DND-41 (cell line): Measurements from ENCODE around the gene SIRT3.
A peak's percentile ranks its signal among the peaks of the same experiment; 100 is the strongest.
"Not testable (repeated sequence)": the region's sequence is repeated elsewhere in the genome, so short reads cannot be mapped to it uniquely, and the experiment has no call there.

Experiments
- ATAC-seq: fragments of 200-7000 bp; cut with Tn5 transposase; 3 replicates; pipeline ENCODE4 v1.9.1; 2021; ENCODE audit warnings: low read depth; ENCODE audit not compliant: insufficient read depth
- DNase-seq: peaks from one replicate; pipeline ENCODE4 v3.0.0-alpha.2; 2020
- H2AFZ ChIP-seq: 2 replicates; pipeline ENCODE4 v1.6.0; 2012; ENCODE audit warnings: low read depth, low read length
- H3K27ac ChIP-seq: 2 replicates; pipeline ENCODE4 v1.5.1; 2012; ENCODE audit warnings: low read length, inconsistent platforms
- H3K27me3 ChIP-seq: fragments of 200-600 bp; sonication (generic); 2 replicates; pipeline ENCODE4 v1.6.0; 2012; ENCODE audit warnings: low read length, mild to moderate bottlenecking, inconsistent platforms; ENCODE audit not compliant: insufficient read depth, poor library complexity
- H3K36me3 ChIP-seq: 2 replicates; pipeline ENCODE4 v1.5.1; 2012; ENCODE audit warnings: low read length, inconsistent platforms; ENCODE audit not compliant: insufficient read depth
- H3K4me1 ChIP-seq: 2 replicates; pipeline ENCODE4 v1.5.1; 2012; ENCODE audit warnings: mild to moderate bottlenecking, low read length; ENCODE audit not compliant: insufficient read depth
- H3K4me2 ChIP-seq: 2 replicates; pipeline ENCODE4 v1.6.0; 2012; ENCODE audit warnings: mild to moderate bottlenecking, moderate library complexity, low read length, inconsistent platforms; ENCODE audit not compliant: insufficient read depth
- H3K4me3 ChIP-seq, 2 experiments: fragments of 200-600 bp in 1 of 2; shearing (Covaris generic) in 1 of 2; 2 replicates each; pipeline ENCODE4 v1.5.1; 2012 to 2016; ENCODE audit warnings: inconsistent platforms in 2 of 2, low read length in 2 of 2, mild to moderate bottlenecking in 2 of 2, low read depth in 1 of 2, moderate library complexity in 1 of 2
- H3K79me2 ChIP-seq: 2 replicates; pipeline ENCODE4 v1.6.0; 2012; ENCODE audit warnings: low read length, inconsistent platforms; ENCODE audit not compliant: insufficient read depth
- H3K9ac ChIP-seq: 2 replicates; pipeline ENCODE4 v1.6.0; 2012; ENCODE audit warnings: low read depth, mild to moderate bottlenecking, inconsistent platforms, low read length, moderate library complexity
- H3K9me3 ChIP-seq: 2 replicates; pipeline ENCODE4 v1.5.1; 2012; ENCODE audit warnings: low read length, moderate library complexity, mild to moderate bottlenecking, inconsistent platforms; ENCODE audit not compliant: insufficient read depth, severe bottlenecking
- H4K20me1 ChIP-seq: 2 replicates; pipeline ENCODE4 v1.6.0; 2012; ENCODE audit warnings: low read length; ENCODE audit not compliant: insufficient read depth
- CTCF ChIP-seq: IDR thresholded peaks from 2 replicates; pipeline ENCODE4 v1.5.1; 2012; ENCODE audit warnings: borderline replicate concordance, low read length, moderate library complexity, mild to moderate bottlenecking; ENCODE audit not compliant: poor library complexity, severe bottlenecking; ENCODE audit errors: extremely low read depth
- EZH2 ChIP-seq: IDR thresholded peaks from 3 replicates; pipeline ENCODE4 v1.6.1; 2012; ENCODE audit warnings: borderline replicate concordance, low read depth, mild to moderate bottlenecking, moderate library complexity, low read length, inconsistent platforms; ENCODE audit not compliant: severe bottlenecking

Gene SIRT3

GRCh38 chr11:241634-242033 is 5.5 kb upstream of the SIRT3 start:
- DNase-seq: no peak
- H3K27me3 ChIP-seq: no peaks in the 10 kb centered on the region
- TF ChIP-seq EZH2 (no peak), CTCF (no peak)
- H3K27ac ChIP-seq: no peak overlapping the region
- H3K79me2 ChIP-seq: peaks cover 63% of the 10 kb centered on the region
- H3K9ac ChIP-seq: no peak overlapping the region
- H3K4me1 ChIP-seq: peaks cover 31% of the 10 kb centered on the region
- no peak overlapping the region for H3K4me3 ChIP-seq
- no peak for ATAC-seq
- peaks cover 77% of the 10 kb centered on the region for H3K36me3 ChIP-seq
- H4K20me1 ChIP-seq: peaks cover 22% of the 10 kb centered on the region
- no peaks in the 10 kb centered on the region for H3K9me3 ChIP-seq
- no peak overlapping the region for H3K4me2 ChIP-seq
- no peak overlapping the region for H2AFZ ChIP-seq

DNA sequence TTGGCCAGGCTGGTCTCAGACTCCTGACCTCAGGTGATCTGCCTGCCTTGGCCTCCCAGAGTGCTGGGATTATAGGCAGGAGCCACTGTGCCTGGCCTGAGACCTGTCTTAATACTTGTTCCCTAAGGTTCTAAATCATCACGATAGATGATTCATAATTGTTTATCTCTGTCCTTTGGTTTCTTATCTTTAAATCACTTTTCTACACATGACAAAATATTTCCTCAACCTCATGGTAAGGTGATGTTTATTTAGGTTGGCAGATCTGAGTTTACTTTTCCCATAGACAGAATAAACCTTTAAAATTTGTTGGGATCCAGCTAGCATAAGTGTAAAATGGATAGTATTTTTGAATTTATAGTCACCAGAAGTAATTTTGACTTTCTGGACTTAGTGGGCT is 4.2 kb upstream of the SIRT3 start:
- Histone ChIP-seq H3K79me2 (peaks cover 69% of the 10 kb centered on the region), H3K36me3 (peaks cover 64% of the 10 kb centered on the region), H3K27me3 (no peaks in the 10 kb centered on the region), H3K4me3 (no peak overlapping the region), H3K27ac (no peak overlapping the region), H3K9me3 (no peaks in the 10 kb centered on the region), H2AFZ (no peak overlapping the region), H4K20me1 (peaks cover 22% of the 10 kb centered on the region), H3K9ac (no peak overlapping the region), H3K4me2 (no peak overlapping the region), H3K4me1 (peaks cover 36% of the 10 kb centered on the region)
- no peak for TF ChIP-seq EZH2
- no peak for TF ChIP-seq CTCF
- DNase-seq (no peak), ATAC-seq (no peak)

- not testable (repeated sequence) for H3K27me3 ChIP-seq, ATAC-seq, H3K9me3 ChIP-seq, DNase-seq, H2AFZ ChIP-seq
- H3K27ac ChIP-seq: 0 out of 2 replicates have a peak overlapping the region, but pooled peaks have one; percentile 84
- H3K4me2 ChIP-seq: peak overlapping the region; percentile 92
- peak overlapping the region; percentile 76 to 86; a peak in 3 of 4 replicates for H3K4me3 ChIP-seq
- peaks cover 67% of the 10 kb centered on the region for H3K79me2 ChIP-seq
- peak overlapping the region; percentile 76 for H3K9ac ChIP-seq
- H3K36me3 ChIP-seq: peaks cover 44% of the 10 kb centered on the region
- peaks cover 40% of the 10 kb centered on the region for H3K4me1 ChIP-seq
- peaks cover 22% of the 10 kb centered on the region for H4K20me1 ChIP-seq
These were observed 2.2 kb upstream of the SIRT3 start for GRCh38 chr11:238346-238745.

DNA sequence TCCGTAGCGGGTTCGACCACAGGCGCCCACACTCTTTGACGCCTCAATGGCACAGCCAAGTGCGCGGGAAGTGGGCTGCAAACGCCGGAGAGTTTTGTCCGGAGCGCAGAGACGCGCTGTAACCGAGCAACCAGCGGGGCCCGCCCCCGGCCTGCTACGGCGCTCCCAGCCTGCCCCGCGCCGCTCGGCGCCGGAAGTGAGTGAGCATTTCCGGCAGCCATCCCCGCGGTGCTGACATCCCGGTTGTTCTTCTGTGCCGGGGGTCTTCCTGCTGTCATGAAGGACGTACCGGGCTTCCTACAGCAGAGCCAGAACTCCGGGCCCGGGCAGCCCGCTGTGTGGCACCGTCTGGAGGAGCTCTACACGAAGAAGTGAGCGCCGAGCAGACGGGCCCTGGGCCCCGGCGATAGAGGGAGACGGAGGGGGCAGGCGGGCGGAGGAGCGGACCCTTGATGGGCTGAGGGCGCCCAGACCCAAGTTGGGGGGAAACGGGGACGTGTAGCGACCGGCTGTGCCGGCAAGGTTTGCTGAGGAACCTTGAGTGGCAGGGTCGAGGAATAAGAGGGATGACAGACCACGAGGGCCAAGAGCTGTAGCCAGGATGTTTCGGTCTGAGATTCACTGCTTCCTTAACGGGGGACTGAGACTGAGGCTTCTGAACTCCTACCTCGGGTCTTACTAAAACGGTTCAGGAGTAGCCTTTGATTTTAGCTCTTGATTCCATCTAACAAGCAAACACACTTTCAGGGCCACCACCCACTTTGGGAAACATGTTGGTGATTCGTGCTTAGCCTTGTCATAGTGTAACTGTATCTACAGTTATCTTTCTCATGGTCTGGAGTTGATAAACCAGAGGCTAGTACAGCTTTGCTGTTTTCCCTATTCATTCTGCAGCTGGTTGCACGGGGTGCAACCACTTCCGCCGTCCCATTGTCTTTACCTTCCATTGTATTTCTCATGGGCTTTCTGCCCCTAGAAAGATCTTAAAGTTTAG is 929 bp upstream of the SIRT3 start, which contains the start of gene PSMD13:
Gene PSMD13, plus strand, starts transcription at position 203 of the 994 bp plus-strand sequence. Its CDS starts 74 bp downstream, at position 277.
- Histone ChIP-seq H3K27ac (peak within 1 kb of the TSS; percentile 84), H3K9me3 (no peaks in the 10 kb centered on the region), H3K27me3 (no peaks in the 10 kb centered on the region), H3K36me3 (peaks cover 34% of the 10 kb centered on the region), H3K4me3 (peak within 1 kb of the TSS; percentile 76 to 86), H3K79me2 (peaks cover 60% of the 10 kb centered on the region), H3K4me1 (peaks cover 40% of the 10 kb centered on the region), H2AFZ (peak within 1 kb of the TSS; percentile 78), H4K20me1 (peaks cover 22% of the 10 kb centered on the region), H3K9ac (peak within 1 kb of the TSS; percentile 76), H3K4me2 (peak within 1 kb of the TSS; percentile 92)
- ATAC-seq: peak; percentile 91
- TF ChIP-seq EZH2 (no peak), CTCF (no peak)
- peak; percentile 91 for DNase-seq
